SK-N-SH (cell line): ENCODE results near the gene FAM78A. TPM values are rescaled to one million over a fixed set of nuclear protein-coding genes. Genes with fewer than 3 reads are reported as not detected.

Experiments used
- CTCF ChIA-PET: fragments of 300-600, 350-600 bp; formaldehyde crosslinking; extraction: SDS; loops from one replicate; lab custom pipeline; 2021; lab: Yijun Ruan, JAX
- POLR2A ChIA-PET: fragments of 350-600 bp; sonication (Branson Sonifier 250); formaldehyde crosslinking; extraction: SDS; loops from one replicate; lab custom pipeline; 2020; ENCODE audit warnings: antibody characterized with exemption, inconsistent platforms; lab: Yijun Ruan, JAX
- DNase-seq: peaks from one replicate; pipeline ENCODE4 v3.0.0; 2012
- H2AFZ ChIP-seq: fragments of 200-600 bp; sonication (generic); 2 replicates; pipeline ENCODE4 v1.8.1; 2016; ENCODE audit warnings: antibody characterized with exemption, mild to moderate bottlenecking, low read depth
- H3F3A ChIP-seq: fragments of 200-600 bp; sonication (generic); replicated peaks from 2 replicates; pipeline ENCODE3; 2016; ENCODE audit warnings: antibody characterized with exemption, mild to moderate bottlenecking; ENCODE audit not compliant: insufficient read depth
- H3K27ac ChIP-seq, 2 experiments: fragments of 200-500 bp in 1 of 2; fragments of 200-600 bp in 1 of 2; sonication (Bioruptor generic) in 1 of 2; sonication (generic), shearing (Covaris generic) in 1 of 2; 2 replicates each; pipeline versions ENCODE4 v1.5.1 to v1.6.1; 2014 to 2016; ENCODE audit warnings: low read depth in 2 of 2, inconsistent platforms in 1 of 2, low read length in 1 of 2, mild to moderate bottlenecking in 1 of 2, mixed read lengths in 1 of 2
- H3K27me3 ChIP-seq: fragments of 200-600 bp; sonication (generic), shearing (Covaris generic); 2 replicates; pipeline ENCODE4 v1.6.1; 2016; ENCODE audit warnings: mixed run types; ENCODE audit not compliant: insufficient read depth
- H3K36me3 ChIP-seq, 2 experiments: fragments of 200-500 bp in 1 of 2; fragments of 200-600 bp in 1 of 2; sonication (Bioruptor generic) in 1 of 2; sonication (generic) in 1 of 2; replicated peaks in 1 of 2; 2 replicates each; pipeline versions ENCODE3 to v1.5.1; 2014 to 2016; ENCODE audit warnings: low read length in 1 of 2, mild to moderate bottlenecking in 1 of 2; ENCODE audit not compliant: insufficient read depth in 2 of 2, control insufficient read depth in 1 of 2
- H3K4me1 ChIP-seq, 2 experiments: fragments of 200-500 bp in 1 of 2; fragments of 200-600 bp in 1 of 2; sonication (Bioruptor generic) in 1 of 2; sonication (generic), shearing (Covaris generic) in 1 of 2; 2 replicates each; pipeline versions ENCODE4 v1.5.1 to v1.6.1; 2014 to 2016; ENCODE audit warnings: low read depth in 1 of 2, low read length in 1 of 2, mixed run types in 1 of 2; ENCODE audit not compliant: insufficient read depth in 2 of 2, control insufficient read depth in 1 of 2
- H3K4me2 ChIP-seq: fragments of 200-600 bp; sonication (generic), shearing (Covaris generic); 2 replicates; pipeline ENCODE4 v1.6.1; 2017; ENCODE audit warnings: mixed run types
- H3K4me3 ChIP-seq, 2 experiments: fragments of 200-500 bp in 1 of 2; fragments of 200-600 bp in 1 of 2; sonication (Bioruptor generic) in 1 of 2; sonication (generic), shearing (Covaris generic) in 1 of 2; 2 replicates each; pipeline versions ENCODE4 v1.5.1 to v1.8.1; 2014 to 2016; ENCODE audit warnings: low read depth in 2 of 2, inconsistent platforms in 1 of 2, low read length in 1 of 2, mild to moderate bottlenecking in 1 of 2, mixed read lengths in 1 of 2, moderate library complexity in 1 of 2
- H3K79me2 ChIP-seq: fragments of 200-600 bp; sonication (generic); 2 replicates; pipeline ENCODE4 v1.8.1; 2017; ENCODE audit warnings: mild to moderate bottlenecking; ENCODE audit not compliant: insufficient read depth
- H3K9ac ChIP-seq: fragments of 200-600 bp; sonication (generic); 2 replicates; pipeline ENCODE4 v1.6.1; 2017; ENCODE audit warnings: mixed run types
- H3K9me2 ChIP-seq: fragments of 200-600 bp; sonication (generic); 2 replicates; pipeline ENCODE4 v1.6.1; 2017; ENCODE audit warnings: mixed run types
- H3K9me3 ChIP-seq: fragments of 200-600 bp; sonication (generic); 2 replicates; pipeline ENCODE4 v1.6.1; 2017; ENCODE audit warnings: mixed run types, mild to moderate bottlenecking, moderate library complexity
- H4K20me1 ChIP-seq: fragments of 200-600 bp; sonication (generic); 2 replicates; pipeline ENCODE4 v1.6.1; 2017; ENCODE audit warnings: mild to moderate bottlenecking, mixed run types; ENCODE audit not compliant: insufficient read depth
- EZH2phosphoT487 ChIP-seq: fragments of 200-600 bp; sonication (generic); IDR thresholded peaks from 2 replicates; pipeline ENCODE4 v1.6.1; 2017; ENCODE audit warnings: low read depth, mixed run types, mild to moderate bottlenecking, antibody characterized with exemption, moderate library complexity, borderline replicate concordance
- FOSL2 ChIP-seq: IDR thresholded peaks from 2 replicates; pipeline ENCODE4 v1.4.0; 2012; ENCODE audit warnings: low read depth, mild to moderate bottlenecking, moderate library complexity, borderline replicate concordance
- FOXM1 ChIP-seq: IDR thresholded peaks from 2 replicates; pipeline ENCODE4 v1.4.0; 2012; ENCODE audit warnings: low read depth, mild to moderate bottlenecking
- GATA2 ChIP-seq: sonication (generic); formaldehyde crosslinking; IDR thresholded peaks from 2 replicates; pipeline ENCODE4 v1.5.0; 2020; ENCODE audit warnings: mild to moderate bottlenecking, missing genetic modification reagents
- JUND ChIP-seq: IDR thresholded peaks from 2 replicates; pipeline ENCODE4 v1.4.0; 2012
- NFIC ChIP-seq: IDR thresholded peaks from 2 replicates; pipeline ENCODE4 v1.4.0; 2012; ENCODE audit warnings: borderline replicate concordance
- NRF1 ChIP-seq: IDR thresholded peaks from 2 replicates; pipeline ENCODE4 v1.6.1; 2012; ENCODE audit warnings: low read depth, mild to moderate bottlenecking, low read length
- POLR2AphosphoS5 ChIP-seq: IDR thresholded peaks from 2 replicates; pipeline ENCODE4 v1.6.1; 2012; ENCODE audit warnings: low read depth, low read length
- RAD21 ChIP-seq: IDR thresholded peaks from 2 replicates; pipeline ENCODE4 v1.6.1; 2012; ENCODE audit warnings: mild to moderate bottlenecking, low read length
- RFX5 ChIP-seq: IDR thresholded peaks from 2 replicates; pipeline ENCODE4 v1.6.1; 2012; ENCODE audit warnings: mild to moderate bottlenecking, improper control_type of control experiment, low read length
- TCF12 ChIP-seq: IDR thresholded peaks from 2 replicates; pipeline ENCODE4 v1.4.0; 2012
- TEAD4 ChIP-seq: IDR thresholded peaks from 2 replicates; pipeline ENCODE4 v1.4.0; 2012; ENCODE audit warnings: mild to moderate bottlenecking, borderline replicate concordance; ENCODE audit not compliant: insufficient read depth
- ZBTB33 ChIP-seq: IDR thresholded peaks from 2 replicates; pipeline ENCODE4 v1.4.0; 2012; ENCODE audit warnings: low read depth, borderline replicate concordance
- WGBS: methylation state at CpG from one replicate; pipeline ENCODE4 v1.1.6; 2017; ENCODE audit warnings: low lambda C conversion rate; 5-methylcytosine and 5-hydroxymethylcytosine counted together
- polyA plus RNA-seq, 3 experiments: library from polyadenylated mRNA; depleted of rRNA; stranded (reverse); fragments of >200 nt; gene quantifications; 2 replicates each; pipeline ENCODE4 v1.2.3, GENCODE V29; 2012
- TF ChIP-seq, protein P1 (sequence below): fragments of 200-600 bp; sonication (generic); IDR thresholded peaks from 2 replicates; pipeline ENCODE4 v1.6.1; 2017; ENCODE audit warnings: antibody characterized with exemption, mild to moderate bottlenecking, moderate library complexity

The FAM78A gene
- polyA plus RNA-seq, 1 of the 3 experiments (the other 2 are of a cell fraction) = 1.0 TPM

GRCh38 chr9:131296906-131297500, 20.7 kb upstream of the FAM78A start (continued):
- TF ChIP-seq FOXM1 (no peak), RFX5 (no peak)
- TF ChIP-seq, all 33 proteins: peak for 0

DNA sequence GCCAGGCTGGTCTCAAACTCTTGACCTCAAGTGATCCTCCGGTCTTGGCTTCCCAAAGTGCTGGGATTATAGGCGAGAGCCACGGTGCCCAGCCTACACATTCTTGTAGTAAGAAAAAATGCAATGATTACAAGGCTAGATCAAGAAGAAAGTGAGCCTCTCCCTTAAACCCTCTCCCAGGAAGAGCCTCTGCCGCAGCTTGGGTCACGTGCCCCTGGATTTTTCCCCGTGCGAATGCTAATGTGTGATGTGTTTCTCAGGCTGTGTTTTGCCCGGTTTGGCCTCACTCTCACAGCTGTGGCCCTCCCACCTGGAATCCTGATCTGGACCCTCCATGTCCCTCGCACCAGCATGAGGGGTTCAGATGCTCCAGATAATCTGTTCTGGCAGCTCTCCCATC, 20.1 kb upstream of the FAM78A start:
- H3K4me2 ChIP-seq = no peak overlapping the region
- H3K9ac ChIP-seq = no peak overlapping the region
- no peaks in the 10 kb centered on the region for H3F3A ChIP-seq
- 81% methylated on average over 9 of the region's 9 CpGs for WGBS
- no peaks in the 10 kb centered on the region for H3K27me3 ChIP-seq
- H3K4me3 ChIP-seq = no peak overlapping the region
- no peaks in the 10 kb centered on the region for H3K9me2 ChIP-seq
- H4K20me1 ChIP-seq = no peaks in the 10 kb centered on the region
- no peak overlapping the region for H3K27ac ChIP-seq
- no peaks in the 10 kb centered on the region for H3K9me3 ChIP-seq
- POLR2A ChIA-PET = no interaction called here
- no peak for TF ChIP-seq JUND
- no peak for TF ChIP-seq GATA2
- TF ChIP-seq, protein P1, sequence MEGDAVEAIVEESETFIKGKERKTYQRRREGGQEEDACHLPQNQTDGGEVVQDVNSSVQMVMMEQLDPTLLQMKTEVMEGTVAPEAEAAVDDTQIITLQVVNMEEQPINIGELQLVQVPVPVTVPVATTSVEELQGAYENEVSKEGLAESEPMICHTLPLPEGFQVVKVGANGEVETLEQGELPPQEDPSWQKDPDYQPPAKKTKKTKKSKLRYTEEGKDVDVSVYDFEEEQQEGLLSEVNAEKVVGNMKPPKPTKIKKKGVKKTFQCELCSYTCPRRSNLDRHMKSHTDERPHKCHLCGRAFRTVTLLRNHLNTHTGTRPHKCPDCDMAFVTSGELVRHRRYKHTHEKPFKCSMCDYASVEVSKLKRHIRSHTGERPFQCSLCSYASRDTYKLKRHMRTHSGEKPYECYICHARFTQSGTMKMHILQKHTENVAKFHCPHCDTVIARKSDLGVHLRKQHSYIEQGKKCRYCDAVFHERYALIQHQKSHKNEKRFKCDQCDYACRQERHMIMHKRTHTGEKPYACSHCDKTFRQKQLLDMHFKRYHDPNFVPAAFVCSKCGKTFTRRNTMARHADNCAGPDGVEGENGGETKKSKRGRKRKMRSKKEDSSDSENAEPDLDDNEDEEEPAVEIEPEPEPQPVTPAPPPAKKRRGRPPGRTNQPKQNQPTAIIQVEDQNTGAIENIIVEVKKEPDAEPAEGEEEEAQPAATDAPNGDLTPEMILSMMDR = no peak
- TF ChIP-seq, all 33 proteins: peak for 0
- Histone ChIP-seq H3K79me2 (peaks cover 5% of the 10 kb centered on the region; the same call in 1 of the 2 replicates), H2AFZ (no peak overlapping the region), H3K36me3 (peaks cover 0 to 7% of the 10 kb centered on the region in 2 experiments), H3K4me1 (peaks cover 0 to 7% of the 10 kb centered on the region in 2 experiments; a peak in 1 of 4 replicates)
- CTCF ChIA-PET = interaction anchor here (1.1 to 1.5 kb wide), 2 partner anchors 40 kb away, joined by 3 to 7 read pairs; no protein-coding TSS in a partner anchor
- no peak for DNase-seq

- WGBS = 92% methylated on average over 10 of the region's 10 CpGs
- Histone ChIP-seq H4K20me1 (no peaks in the 10 kb centered on the region), H3K79me2 (peaks cover 21% of the 10 kb centered on the region), H2AFZ (no peak overlapping the region), H3K27ac (no peak overlapping the region), H3K4me1 (peaks cover 7 to 29% of the 10 kb centered on the region in 2 experiments; a peak in 2 of 4 replicates), H3K9me2 (no peaks in the 10 kb centered on the region), H3F3A (no peaks in the 10 kb centered on the region), H3K4me2 (no peak overlapping the region), H3K27me3 (no peaks in the 10 kb centered on the region), H3K9me3 (no peaks in the 10 kb centered on the region), H3K36me3 (peaks cover 0 to 7% of the 10 kb centered on the region in 2 experiments), H3K9ac (no peak overlapping the region), H3K4me3 (no peak overlapping the region)
- POLR2A ChIA-PET = no interaction called here
- CTCF ChIA-PET = interaction anchor here (1.0 to 2.2 kb wide), 4 partner anchors 9 to 57 kb away, joined by 5 to 8 read pairs (median 6); no protein-coding TSS in a partner anchor
- no peak for TF ChIP-seq EZH2phosphoT487
- TF ChIP-seq POLR2AphosphoS5 = no peak
- TF ChIP-seq FOSL2 = no peak
- TF ChIP-seq NFIC = no peak
- no peak for TF ChIP-seq GATA2
- TF ChIP-seq TCF12 = no peak
- TF ChIP-seq RFX5 = no peak
- TF ChIP-seq RAD21 = no peak
- TF ChIP-seq JUND = no peak
- no peak for TF ChIP-seq TEAD4
- TF ChIP-seq NRF1 = no peak
- no peak for TF ChIP-seq ZBTB33
- TF ChIP-seq, all 33 proteins: peak for 0
- no peak for DNase-seq
These were observed 16.6 kb upstream of the FAM78A start for GRCh38 chr9:131292937-131293336.
